ENCODE data around the gene CTNNBL1. TPM values are rescaled to one million over a fixed set of nuclear protein-coding genes. Genes with fewer than 3 reads are reported as not detected.

Gene CTNNBL1
- total RNA-seq, 1 experiment from 2014 or later: 64.4 TPM

- no peak for TF ChIP-seq ARID4B (CRISPR knock-in tag; IDR thresholded peaks at IDR 0.05; ENCODE audit: borderline replicate concordance)
- TF ChIP-seq ETV6 (CRISPR knock-in tag; IDR thresholded peaks at IDR 0.05): no peak
- no peak for TF ChIP-seq ESRRA (CRISPR knock-in tag; IDR thresholded peaks at IDR 0.05; ENCODE audit: borderline replicate concordance)
- no peak for TF ChIP-seq ZBTB43 (CRISPR knock-in tag; IDR thresholded peaks at IDR 0.05)
- TF ChIP-seq PRRX2 (CRISPR knock-in tag; IDR thresholded peaks at IDR 0.05): no peak
Measured at GRCh38 chr20:37688093-37688492, 5.7 kb upstream of the CTNNBL1 start (continued).

GRCh38 chr20:37690626-37691369 lies 3.0 kb upstream of the CTNNBL1 start:
- Mint-ChIP-seq H3K4me3 (no peak overlapping the region), H3K36me3 (no peaks in the 10 kb centered on the region), H3K9me3 (no peaks in the 10 kb centered on the region), H3K27ac (no peak overlapping the region), H3K27me3 (ENCODE audit: low read depth) (peaks cover 33% of the 10 kb centered on the region), H3K4me1 (peaks cover 5% of the 10 kb centered on the region)
- DNase-seq (ENCODE audit: low spot score) (no peak), ATAC-seq (no peak)
- ChIA-PET CTCF (interaction anchor here (1.4 kb wide), 1 partner anchor 126 kb away, joined by 5 read pairs; no protein-coding TSS in a partner anchor), POLR2A (no interaction called here)
- TF ChIP-seq SMAD3 (CRISPR knock-in tag; IDR thresholded peaks at IDR 0.05; ENCODE audit: borderline replicate concordance) (no peak), TP53 (CRISPR knock-in tag; IDR thresholded peaks at IDR 0.05) (no peak), ZNF138 (CRISPR knock-in tag; conservative IDR thresholded peaks at IDR 0.05) (no peak), MAX (CRISPR knock-in tag; IDR thresholded peaks at IDR 0.05) (no peak), MYBL2 (CRISPR knock-in tag; IDR thresholded peaks at IDR 0.05) (no peak), NFYB (CRISPR knock-in tag; conservative IDR thresholded peaks at IDR 0.05; ENCODE audit: low read depth) (no peak), ZSCAN18 (CRISPR knock-in tag; IDR thresholded peaks at IDR 0.05) (no peak), ZMAT4 (CRISPR knock-in tag; IDR thresholded peaks at IDR 0.05) (no peak), NR2C2 (CRISPR knock-in tag; IDR thresholded peaks at IDR 0.05) (no peak)

GRCh38 chr20:37692459-37693166 lies 1.2 kb upstream of the CTNNBL1 start:
- ATAC-seq (no peak), DNase-seq (ENCODE audit: low spot score) (no peak)
- CTCF ChIA-PET: interaction anchor here (0.6 to 0.7 kb wide), 2 partner anchors 368 to 425 kb away, joined by 3 to 5 read pairs; no protein-coding TSS in a partner anchor
- POLR2A ChIA-PET: no interaction called here
- Mint-ChIP-seq H3K4me3 (peak overlapping the region; percentile 38), H3K9me3 (no peaks in the 10 kb centered on the region), H3K36me3 (no peaks in the 10 kb centered on the region), H3K4me1 (peaks cover 5% of the 10 kb centered on the region), H3K27me3 (ENCODE audit: low read depth) (peaks cover 25% of the 10 kb centered on the region), H3K27ac (no peak overlapping the region)
- TF ChIP-seq TP53 (CRISPR knock-in tag; IDR thresholded peaks at IDR 0.05) (no peak), ELF4 (CRISPR knock-in tag; IDR thresholded peaks at IDR 0.05; ENCODE audit: low read depth) (no peak), FOXP1 (CRISPR knock-in tag; IDR thresholded peaks at IDR 0.05; ENCODE audit: borderline replicate concordance) (no peak), TEAD1 (CRISPR knock-in tag; IDR thresholded peaks at IDR 0.05) (no peak), E2F1 (CRISPR knock-in tag; IDR thresholded peaks at IDR 0.05) (no peak), ATF2 (CRISPR knock-in tag; IDR thresholded peaks at IDR 0.05; ENCODE audit: borderline replicate concordance, low read depth) (no peak), OVOL2 (CRISPR knock-in tag; IDR thresholded peaks at IDR 0.05; ENCODE audit: borderline replicate concordance) (no peak)
